ENCODE measurements around the gene PAX4. TPM values are rescaled to one million over a fixed set of nuclear protein-coding genes. Genes with fewer than 3 reads are reported as not detected.
A peak's percentile ranks its signal among the peaks of the same experiment; 100 is the strongest.

PAX4 gene
- polyA plus RNA-seq, 5 donors = not detected

DNA sequence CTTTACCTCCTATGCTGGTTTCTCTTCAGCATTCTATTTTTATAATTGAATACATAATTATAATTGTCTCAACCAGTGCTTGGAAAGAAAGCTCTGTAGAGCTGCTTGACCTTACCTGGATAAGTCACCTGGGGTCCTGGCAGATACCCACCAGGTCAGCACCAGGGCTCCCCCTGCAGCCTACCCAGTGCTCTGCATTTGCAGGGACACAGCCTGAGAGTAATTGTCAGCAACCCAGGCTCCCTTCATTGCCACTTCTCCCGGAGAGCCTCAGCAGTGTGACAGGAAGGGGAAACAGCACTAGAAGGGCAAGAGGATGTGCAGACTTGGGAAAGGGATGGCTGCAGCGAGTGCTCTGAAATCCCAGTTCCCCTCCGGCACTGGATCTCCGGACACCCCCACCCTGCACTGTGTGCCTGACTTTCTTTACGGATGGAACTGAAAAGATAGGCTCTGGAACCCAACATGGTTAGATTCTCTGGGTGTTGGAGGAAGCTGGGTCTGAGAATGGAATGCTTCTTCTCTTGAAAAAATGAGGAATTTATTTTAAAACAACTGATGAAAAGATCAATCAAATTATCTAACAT is 11.4 kb upstream of the PAX4 start:
- no peak for DNase-seq

DNA sequence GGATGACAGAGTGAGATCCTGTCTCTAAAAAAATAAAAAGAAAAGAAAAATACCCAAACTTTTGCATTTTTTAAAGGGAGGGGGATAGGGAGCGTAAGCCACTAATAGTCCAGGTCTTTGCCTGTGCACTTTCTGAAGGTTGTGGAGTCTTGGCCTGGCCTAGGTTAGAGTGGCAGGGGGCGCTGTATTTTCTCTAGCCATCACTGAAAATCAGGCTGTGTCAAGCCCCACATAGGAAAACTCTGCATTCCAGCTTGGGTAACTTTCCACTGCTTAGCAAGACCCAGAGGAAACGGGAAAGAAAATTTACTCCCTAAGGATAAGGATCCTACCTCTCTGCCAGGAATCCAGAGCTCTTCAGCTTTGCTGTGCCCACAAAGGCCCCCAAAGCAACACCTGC is 10.5 kb upstream of the PAX4 start:
- no peak for DNase-seq

DNA sequence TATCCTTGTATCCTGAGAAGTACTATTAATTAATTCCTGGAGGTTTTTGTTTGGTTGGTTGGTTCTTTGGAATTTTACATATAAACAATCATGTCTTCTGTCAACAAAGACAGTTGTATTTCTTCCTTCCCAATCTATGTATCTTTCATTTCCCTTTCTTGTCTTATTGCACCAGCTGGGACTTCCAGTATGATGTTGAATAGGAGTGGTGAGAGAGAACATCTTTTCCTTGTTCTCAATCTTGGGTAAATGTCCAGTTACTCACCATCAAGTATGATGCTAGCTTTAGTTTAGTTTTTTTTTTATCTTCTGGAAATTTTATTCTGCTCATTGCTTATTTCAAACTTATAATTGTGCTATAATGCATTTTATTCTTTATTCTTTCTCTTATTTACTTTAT is 7.4 kb upstream of the PAX4 start:
- no peak for DNase-seq

DNA sequence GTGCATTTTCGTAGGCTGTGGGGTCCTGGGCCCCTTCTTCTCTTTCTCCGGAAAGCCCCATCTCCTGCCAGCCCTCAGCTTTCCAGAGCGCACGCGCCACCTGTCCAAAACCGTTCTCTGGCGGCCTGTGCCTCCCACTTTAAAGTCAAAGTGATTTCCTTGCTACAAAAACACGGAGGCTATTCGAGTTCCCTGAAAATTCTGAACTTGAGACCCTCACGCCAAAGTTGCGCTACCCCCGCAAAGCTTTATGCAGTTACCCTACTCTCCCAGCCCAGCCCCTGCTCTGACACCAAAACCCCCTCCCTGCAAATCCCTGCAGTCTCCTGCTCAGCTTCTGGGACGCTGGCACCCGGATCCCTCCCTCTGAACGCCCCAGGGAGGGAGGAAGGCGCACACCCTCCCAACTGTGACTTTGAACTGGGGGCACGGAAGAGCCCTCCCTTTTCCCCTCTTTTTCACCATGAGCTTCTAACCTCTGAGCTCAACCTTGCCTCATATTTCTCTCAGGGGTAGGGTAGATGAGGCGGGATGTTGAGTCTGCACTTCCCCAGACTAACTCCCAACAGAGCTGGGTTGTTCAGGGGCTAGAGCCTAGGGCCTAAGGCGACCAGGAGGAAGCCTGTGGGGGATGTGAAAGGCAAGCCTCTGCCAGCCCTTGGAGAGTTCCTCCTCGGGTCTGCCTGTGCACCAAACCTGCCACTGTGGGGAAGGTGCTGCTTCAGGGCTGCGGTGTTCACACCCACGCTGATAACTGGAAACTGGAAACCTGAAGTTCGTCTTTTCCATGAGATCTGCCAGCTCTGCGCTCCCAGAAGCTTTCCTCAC is 2.7 kb upstream of the PAX4 start:
- DNase-seq = no peak

DNA sequence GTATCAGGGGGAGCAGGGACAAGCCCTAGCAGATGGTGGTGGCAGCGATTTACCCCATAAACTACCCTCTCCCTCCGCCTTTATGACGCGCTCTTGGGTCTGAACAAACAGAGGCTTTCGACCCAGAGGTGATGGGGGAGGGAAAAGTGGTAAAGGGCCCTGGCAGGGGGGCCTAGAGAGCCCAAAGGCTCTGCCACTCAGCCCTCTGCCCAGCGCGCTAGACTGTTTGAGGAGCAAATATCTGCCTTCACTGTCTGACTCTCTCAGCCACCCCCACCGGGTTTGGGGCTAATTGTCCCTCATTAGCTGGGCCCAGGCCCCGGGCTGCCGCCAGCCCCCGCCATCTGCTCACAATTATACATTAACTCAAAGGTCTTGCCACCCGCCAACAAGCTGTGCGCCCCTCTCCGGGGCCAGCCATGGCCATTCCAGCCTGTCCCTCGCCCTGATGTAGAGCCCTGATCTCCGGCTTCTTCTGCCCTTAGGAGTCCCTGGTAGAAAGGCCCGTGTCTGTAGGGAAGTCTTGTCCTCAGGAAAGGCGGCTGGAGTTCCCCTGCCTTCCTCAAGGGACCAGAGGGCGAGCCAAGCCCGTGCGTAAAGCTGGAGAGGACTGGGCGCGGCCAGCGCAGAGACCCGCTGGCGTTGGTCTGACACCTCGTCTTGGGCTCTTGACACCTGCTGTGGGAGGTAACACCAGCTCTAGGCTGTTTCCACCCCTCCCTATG is 1.9 kb upstream of the PAX4 start:
- DNase-seq = no peak

DNA sequence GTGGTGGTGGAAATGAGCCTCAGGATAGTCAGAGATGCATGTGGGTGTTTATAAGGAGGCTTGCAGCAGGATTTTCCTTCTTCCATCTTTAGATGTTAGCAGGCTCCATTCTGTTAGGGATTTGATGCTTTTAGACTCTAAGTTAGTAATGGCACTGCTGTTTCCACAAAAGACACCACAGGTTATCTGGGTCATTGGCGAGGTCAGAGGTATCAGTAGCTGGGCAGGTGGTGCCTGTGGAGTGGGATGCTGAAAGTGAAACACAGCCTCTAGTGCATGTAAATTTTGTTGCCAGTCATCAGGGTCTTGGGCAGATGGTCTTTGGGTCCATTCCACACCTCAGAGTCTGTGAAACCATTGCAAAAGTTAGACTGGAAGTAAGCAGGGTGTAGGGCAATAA is 833 bp upstream of the PAX4 start:
- DNase-seq = no peak

DNA sequence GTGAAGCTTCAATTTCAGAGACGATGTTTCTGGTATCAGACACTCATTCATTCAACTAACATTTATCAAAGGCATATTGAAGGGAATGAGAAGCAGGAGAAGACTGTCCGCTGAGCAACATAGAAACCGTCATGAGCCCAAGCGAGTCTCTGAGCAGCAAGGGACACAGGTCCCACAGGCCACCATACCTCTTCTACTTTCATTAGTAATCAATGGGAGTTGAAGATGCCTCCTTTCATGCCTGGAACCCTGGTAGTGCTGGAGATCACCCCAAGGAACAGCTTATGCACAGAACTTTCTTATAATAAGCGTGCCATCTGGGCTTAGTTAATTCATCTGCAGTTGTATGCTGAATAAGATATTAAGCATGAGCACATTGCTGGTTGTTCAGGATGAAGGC is 1.2 kb downstream of the PAX4 start:
- no peak for DNase-seq

DNA sequence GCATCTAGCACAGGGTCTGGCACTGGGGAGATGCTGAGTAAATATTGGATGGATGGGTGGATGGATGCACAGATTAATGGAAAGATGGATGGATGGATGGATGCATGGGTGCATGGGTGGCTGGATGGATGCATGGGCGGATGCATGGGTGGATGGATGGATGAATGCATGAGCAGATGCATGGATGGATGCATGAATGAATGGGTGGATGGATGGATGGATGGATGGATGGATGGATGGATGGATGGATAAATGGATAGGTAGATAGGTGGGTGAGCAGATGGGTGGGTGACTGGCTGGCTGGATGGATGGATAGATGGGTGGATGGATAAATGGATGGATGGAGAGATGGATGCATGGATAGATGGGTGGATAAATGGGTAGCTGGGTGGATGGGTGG is 5.7 kb downstream of the PAX4 start:
- DNase-seq = no peak

DNA sequence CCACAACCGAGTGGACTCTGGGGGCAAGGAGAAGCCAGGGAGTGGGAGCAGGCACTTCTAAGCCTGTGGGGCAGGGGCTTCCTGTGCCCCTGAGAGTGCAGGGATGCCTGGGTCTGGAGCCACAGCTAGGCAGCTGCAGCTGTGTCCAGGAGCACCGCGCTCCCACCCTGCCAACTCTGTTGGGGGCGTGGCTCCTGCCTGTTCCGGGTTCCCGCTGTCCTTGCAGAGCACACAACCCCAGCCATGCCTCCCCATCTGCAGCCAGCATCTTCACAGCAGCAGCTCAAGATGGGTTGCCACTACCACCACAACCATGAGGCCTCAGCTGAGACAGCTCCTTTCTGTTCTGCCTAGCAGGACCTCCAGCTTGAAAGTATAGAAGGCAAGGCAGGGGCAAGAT is 8.6 kb downstream of the PAX4 start:
- DNase-seq = no peak

DNA sequence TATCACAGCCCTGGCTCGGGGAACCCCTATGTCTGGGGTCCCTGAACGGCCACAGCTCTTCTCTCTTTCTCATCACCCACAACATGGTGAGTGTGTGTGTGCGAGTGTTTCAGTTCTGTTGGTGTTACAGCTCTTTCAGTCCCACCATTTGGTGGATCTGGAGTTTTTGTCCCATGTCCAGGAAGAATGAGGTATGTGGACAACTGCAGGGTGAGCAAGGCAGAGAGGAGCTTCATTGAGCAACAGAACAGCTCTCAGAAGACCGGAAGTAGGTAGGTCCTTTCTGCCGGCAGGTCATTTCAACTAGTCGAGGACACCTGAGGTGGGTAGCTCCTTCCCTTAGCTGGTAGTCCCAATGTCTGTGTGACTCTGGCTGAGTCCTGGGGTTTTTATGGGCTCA is 9.5 kb downstream of the PAX4 start:
- no peak for DNase-seq

DNA sequence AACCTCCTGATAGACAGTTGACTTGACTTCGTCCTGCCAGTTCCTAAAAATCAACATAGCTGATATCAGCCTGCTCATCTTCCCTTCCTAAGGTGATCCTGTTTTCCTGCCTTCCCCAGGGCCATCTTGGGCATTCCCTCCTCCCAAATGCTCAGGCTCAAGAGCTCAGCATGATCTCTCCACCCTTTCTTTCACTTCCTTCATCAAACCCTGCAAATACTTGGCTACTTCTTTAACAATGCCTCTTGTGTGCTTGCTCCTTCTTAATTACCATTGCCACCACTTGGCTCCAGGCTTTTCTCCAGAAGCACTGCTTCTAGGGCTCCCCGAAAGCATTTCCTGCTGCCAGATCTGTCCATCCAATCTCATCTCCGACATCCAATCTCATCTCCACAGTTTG is 17.1 kb downstream of the PAX4 start:
- DNase-seq = no peak

DNA sequence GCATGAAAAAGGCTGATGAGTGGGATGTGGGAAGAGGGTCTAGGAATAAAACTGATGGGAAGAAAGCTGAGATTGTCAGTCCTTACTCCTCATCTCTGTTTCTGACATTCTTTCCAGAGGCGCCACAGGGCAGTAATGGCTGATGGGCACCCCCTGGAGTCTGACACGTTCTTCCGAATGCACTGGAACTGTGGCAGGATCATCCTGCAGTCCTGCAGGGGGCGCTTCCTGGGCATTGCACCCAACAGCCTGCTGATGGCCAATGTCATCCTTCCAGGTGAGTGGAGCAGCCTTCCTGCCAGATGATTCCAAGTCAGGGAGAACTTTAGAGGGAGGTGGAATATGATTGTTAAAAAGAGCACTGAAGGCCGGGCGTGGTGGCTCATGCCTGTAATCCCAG is 19.6 kb downstream of the PAX4 start:
- no peak for DNase-seq

DNA sequence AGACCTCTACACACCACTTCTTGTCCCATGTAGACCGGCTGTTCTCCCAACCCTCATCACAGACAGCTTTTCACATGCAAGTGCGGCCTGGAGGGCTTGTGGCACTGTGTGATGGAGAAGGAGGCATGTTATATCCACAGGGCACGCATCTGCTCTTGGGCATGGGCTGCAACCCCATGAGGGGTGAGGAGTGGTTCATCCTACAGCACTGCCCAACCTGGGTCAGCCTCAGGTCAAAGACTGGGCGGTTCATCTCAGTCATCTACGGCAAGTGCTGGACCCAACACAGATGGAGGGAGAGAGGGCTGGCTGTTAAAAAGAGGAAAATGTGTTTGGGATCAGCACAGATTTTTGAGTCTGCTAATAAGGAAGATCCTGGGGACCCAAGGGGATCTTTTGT is 22.2 kb downstream of the PAX4 start:
- DNase-seq = no peak

DNA sequence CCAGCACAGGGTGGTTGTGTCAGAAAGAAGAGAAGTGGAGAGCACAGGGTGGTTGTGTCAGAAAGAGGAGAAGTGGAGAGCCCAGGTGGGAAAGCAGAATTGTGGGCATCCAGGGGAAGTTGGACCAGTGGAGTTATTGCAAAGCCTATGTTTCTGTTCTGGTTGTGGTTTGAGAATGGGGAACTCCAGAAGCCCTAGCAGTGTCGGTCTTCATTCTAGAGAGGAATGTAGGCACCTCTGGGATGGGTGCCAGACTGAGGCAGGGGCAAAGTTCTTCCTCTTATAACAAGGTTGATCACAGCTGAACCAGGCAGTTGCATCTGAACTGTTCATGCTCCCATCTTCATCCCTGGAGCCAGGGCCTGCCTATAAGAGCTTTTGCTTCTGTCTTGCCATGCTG is 23.5 kb downstream of the PAX4 start:
- DNase-seq = no peak

DNA sequence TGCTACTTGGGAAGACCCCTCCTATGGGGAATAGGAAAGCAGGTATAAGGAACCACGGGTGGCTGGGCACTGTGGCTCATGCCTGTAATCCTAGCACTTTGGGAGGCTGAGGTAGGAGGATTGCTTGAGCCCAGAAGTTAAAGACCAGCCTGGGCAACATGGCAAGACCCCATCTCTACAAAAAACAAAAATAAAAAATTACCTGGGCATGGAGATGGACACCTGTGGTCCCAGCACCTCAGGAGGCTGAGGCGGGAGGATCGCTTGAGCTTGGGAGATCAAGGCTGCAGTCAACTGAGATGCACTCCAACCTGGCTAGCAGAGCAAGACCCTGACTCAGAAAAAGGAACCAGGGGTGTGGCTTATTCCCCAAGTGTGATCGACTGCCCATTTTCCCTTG is 25.4 kb downstream of the PAX4 start:
- no peak for DNase-seq

DNA sequence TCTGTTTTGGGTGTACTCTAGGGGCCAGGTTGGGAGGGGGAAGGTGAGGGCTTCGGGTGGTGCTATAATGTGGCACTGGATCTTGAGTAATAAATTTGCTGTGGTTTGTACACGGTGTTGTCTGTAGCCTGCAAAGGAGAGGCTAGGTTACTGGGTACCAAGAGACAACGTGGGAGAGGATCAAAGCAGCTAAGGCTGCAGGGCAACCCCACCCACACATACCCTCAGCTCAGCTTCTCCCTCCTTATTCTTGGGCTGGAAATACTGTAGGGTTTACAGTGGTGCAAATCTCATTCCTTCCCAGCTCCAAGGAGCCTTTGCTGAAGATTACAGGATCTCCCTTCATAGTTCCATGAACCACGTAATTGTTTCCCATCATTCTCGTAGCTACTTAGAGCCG is 26.4 kb downstream of the PAX4 start:
- no peak for DNase-seq

DNA sequence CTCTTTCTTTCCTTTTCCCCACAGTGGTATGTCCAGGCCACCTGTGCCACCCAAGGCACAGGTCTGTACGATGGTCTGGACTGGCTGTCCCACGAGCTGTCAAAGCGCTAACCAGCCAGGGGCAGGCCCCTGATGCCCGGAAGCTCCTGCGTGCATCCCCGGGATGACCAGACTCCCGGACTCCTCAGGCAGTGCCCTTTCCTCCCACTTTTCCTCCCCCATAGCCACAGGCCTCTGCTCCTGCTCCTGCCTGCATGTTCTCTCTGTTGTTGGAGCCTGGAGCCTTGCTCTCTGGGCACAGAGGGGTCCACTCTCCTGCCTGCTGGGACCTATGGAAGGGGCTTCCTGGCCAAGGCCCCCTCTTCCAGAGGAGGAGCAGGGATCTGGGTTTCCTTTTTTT is 26.8 kb downstream of the PAX4 start:
- no peak for DNase-seq

DNA sequence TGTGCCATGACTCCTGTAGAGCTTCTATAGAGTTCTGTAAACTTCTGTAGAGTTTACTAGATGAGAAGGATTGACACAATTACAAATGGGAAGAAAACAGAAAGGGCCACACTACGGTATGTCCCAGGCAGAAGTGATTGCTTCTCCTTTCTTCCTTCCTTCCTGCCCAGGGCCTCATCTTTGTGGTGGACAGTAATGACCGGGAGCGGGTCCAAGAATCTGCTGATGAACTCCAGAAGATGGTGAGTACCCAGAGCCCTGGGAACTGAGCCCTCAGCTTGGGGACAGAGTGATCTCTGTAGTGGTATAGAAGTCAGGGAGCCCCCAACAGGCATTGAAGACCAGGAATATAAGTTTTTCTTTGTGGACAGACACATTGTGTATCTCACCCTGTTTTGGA is 28.0 kb downstream of the PAX4 start:
- no peak for DNase-seq

DNA sequence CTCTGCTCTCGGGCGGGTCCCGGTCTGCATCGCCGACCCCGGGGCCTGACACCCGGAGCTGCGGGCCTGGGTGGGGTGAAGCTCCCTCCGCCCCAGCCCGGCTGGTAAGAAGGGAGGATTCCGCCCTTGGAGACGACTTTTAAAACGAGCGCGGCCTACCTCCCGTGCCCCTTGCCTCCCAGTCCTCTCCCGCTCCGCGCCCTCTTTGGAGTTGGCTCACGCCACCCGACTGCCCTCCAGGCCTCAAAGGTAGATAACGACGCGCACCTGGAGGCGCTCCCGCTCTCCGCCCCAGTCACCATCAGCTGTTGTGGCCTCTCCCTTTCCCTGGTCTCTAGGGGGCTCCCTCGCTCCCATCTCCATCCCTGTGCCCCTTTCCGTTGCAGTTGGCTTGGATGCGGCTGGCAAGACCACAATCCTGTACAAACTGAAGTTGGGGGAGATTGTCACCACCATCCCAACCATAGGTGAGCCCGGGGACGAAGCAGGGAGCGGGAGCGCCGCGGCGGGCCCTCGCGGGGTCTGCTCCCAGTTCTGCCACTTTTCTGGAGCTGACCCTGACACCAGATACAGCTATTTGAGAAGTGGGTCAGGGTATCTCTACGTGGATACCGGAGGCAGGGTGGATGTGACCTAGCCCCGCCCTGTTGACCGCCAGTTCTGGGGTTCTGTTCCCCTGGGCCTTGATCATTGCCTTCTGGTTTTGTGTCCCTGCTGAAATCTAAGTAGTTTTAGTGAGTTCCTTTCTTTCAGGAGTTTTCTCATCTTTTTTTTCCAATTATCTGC is 29.1 kb downstream of the PAX4 start:
- DNase-seq = peak; percentile 47 to 51

DNA sequence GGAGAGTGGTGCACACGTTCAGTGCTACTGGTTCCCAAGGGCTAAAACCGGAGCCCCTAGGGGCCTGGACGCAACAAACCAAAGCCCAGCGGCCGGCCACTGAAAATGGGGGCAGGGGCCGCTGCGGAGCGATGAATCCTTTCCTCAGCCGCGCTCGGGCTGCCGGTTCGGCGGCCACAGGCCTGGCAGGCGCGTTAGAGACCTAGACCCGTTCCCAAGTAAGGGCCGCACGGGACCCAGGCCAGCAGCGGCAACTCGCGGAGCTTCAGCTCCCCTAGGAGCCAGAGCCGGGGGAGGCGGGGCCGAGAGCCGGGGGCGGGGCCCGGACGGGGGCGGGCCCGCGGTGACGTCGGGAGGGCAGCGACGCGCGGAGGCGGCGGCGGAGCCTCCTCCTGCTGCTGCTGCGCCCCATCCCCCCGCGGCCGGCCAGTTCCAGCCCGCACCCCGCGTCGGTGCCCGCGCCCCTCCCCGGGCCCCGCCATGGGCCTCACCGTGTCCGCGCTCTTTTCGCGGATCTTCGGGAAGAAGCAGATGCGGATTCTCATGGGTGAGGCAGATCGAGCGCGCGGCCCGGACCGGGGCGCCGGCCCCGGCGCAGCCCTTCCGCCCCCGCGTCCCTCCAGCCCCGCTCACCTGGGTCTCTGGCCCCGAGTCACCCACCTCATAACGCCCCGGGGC is 29.8 kb downstream of the PAX4 start, which contains the start of gene ARF5:
TSS of gene ARF5 (plus strand) at position 393 of the 678 bp plus-strand sequence. CDS start at position 481, 88 bp downstream.
- peak; percentile 89 to 90 for DNase-seq

DNA sequence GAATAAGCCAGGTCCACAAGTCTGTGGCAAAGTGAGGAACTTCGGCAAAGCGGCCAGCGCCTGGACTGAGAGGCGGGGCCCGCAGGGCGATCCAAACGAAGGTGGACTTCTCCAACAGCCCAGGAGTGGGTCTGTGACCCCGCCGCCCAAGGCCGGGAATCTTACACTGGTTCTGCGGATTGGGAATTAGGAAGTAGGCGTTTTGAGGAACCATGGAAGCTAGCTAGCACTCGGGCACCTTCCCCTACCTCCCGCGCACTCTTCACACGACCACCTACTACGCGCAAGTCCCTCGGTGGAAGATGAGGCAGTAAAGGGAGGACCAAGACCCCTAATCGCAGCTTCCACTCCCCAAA is 30.3 kb downstream of the PAX4 start:
- no peak for DNase-seq

DNA sequence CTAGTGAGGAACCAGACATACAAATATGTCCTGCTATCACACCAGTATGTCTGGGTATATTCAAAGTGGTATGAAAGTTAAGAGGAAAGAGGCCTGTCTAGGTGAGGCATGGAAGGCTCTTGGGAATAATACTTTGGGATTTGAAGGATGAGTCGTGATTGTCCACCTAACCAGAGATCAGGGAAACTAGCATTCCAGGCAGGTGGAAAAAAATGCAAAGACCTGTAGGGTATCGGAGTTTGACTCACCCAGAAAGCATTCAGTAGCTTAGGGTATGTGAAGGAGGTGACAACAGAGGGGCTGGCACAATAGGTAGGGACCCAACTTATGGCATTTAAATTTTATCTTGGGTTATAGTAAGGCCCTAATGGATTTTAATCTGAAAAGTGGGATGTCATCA is 31.6 kb downstream of the PAX4 start:
- no peak for DNase-seq
